Measurements from ENCODE around the gene AVEN. TPM values are rescaled to one million over a fixed set of nuclear protein-coding genes. Genes with fewer than 3 reads are reported as not detected.

The AVEN gene
- total RNA-seq, 1 donor from 2014 or later, result 15.1 TPM

- no peak for ATAC-seq
These were observed 128.3 kb downstream of the AVEN start for GRCh38 chr15:33910741-33911140.

GRCh38 chr15:33908406-33908805 lies 130.6 kb downstream of the AVEN start:
- ATAC-seq, result no peak

GRCh38 chr15:33907326-33907725 lies 131.7 kb downstream of the AVEN start:
- no peak for ATAC-seq

GRCh38 chr15:33903661-33904060 lies 135.3 kb downstream of the AVEN start:
- peak; percentile 38 for ATAC-seq

- ATAC-seq, result no peak
These were observed 137.0 kb downstream of the AVEN start for GRCh38 chr15:33902043-33902442.

- no peak for ATAC-seq
These were observed 144.8 kb downstream of the AVEN start for GRCh38 chr15:33894193-33894592.

GRCh38 chr15:33888176-33888575 lies 150.8 kb downstream of the AVEN start:
- ATAC-seq, result no peak

GRCh38 chr15:33882921-33883320 lies 156.1 kb downstream of the AVEN start:
- no peak for ATAC-seq

- ATAC-seq, result no peak
These were observed 164.8 kb downstream of the AVEN start for GRCh38 chr15:33874156-33874555.

GRCh38 chr15:33872416-33873106 lies 166.4 kb downstream of the AVEN start:
- ATAC-seq, result no peak

- no peak for ATAC-seq
These were observed 167.0 kb downstream of the AVEN start for GRCh38 chr15:33871980-33872379.

GRCh38 chr15:33866101-33866737 lies 172.8 kb downstream of the AVEN start:
- no peak for ATAC-seq

GRCh38 chr15:33865416-33865815 lies 173.6 kb downstream of the AVEN start:
- ATAC-seq, result no peak

- no peak for ATAC-seq
These were observed 174.5 kb downstream of the AVEN start for GRCh38 chr15:33864360-33865075.

- ATAC-seq, result peak; percentile 87
These were observed 178.2 kb downstream of the AVEN start for GRCh38 chr15:33860754-33861153.

GRCh38 chr15:33859992-33860545 lies 178.9 kb downstream of the AVEN start:
- ATAC-seq, result peak; percentile 78

GRCh38 chr15:33858836-33859235 lies 180.2 kb downstream of the AVEN start:
- no peak for ATAC-seq

- ATAC-seq, result no peak
These were observed 181.3 kb downstream of the AVEN start for GRCh38 chr15:33857726-33858125.

- peak; percentile 48 for ATAC-seq
These were observed 186.4 kb downstream of the AVEN start for GRCh38 chr15:33852570-33852969.

- no peak for ATAC-seq
These were observed 186.9 kb downstream of the AVEN start for GRCh38 chr15:33852094-33852493.

- no peak for ATAC-seq
These were observed 187.9 kb downstream of the AVEN start for GRCh38 chr15:33851079-33851478.

GRCh38 chr15:33848011-33848410 lies 191.0 kb downstream of the AVEN start:
- no peak for ATAC-seq

- no peak for ATAC-seq
These were observed 192.1 kb downstream of the AVEN start for GRCh38 chr15:33846862-33847261.
